ENCODE measurements around the gene GJD3.
"Not testable (repeated sequence)": the region's sequence is repeated elsewhere in the genome, so short reads cannot be mapped to it uniquely, and the experiment has no call there.

The GJD3 gene

GRCh38 chr17:40367728-40368127, 3.2 kb upstream of the GJD3 start:
- not testable (repeated sequence) for DNase-seq

- DNase-seq, result no peak
Measured at GRCh38 chr17:40366861-40367518, 2.5 kb upstream of the GJD3 start.

- DNase-seq, result no peak
Measured at GRCh38 chr17:40366076-40366860, 1.7 kb upstream of the GJD3 start.

- no peak for DNase-seq
Measured at GRCh38 chr17:40364906-40365305, 369 bp upstream of the GJD3 start.

GRCh38 chr17:40363111-40363827, 1.3 kb downstream of the GJD3 start:
- DNase-seq, result peak; percentile 46

- peak; percentile 86 for DNase-seq
Measured at GRCh38 chr17:40362696-40363110, 1.8 kb downstream of the GJD3 start.

GRCh38 chr17:40361925-40362695, 2.4 kb downstream of the GJD3 start:
- DNase-seq, result no peak

DNA sequence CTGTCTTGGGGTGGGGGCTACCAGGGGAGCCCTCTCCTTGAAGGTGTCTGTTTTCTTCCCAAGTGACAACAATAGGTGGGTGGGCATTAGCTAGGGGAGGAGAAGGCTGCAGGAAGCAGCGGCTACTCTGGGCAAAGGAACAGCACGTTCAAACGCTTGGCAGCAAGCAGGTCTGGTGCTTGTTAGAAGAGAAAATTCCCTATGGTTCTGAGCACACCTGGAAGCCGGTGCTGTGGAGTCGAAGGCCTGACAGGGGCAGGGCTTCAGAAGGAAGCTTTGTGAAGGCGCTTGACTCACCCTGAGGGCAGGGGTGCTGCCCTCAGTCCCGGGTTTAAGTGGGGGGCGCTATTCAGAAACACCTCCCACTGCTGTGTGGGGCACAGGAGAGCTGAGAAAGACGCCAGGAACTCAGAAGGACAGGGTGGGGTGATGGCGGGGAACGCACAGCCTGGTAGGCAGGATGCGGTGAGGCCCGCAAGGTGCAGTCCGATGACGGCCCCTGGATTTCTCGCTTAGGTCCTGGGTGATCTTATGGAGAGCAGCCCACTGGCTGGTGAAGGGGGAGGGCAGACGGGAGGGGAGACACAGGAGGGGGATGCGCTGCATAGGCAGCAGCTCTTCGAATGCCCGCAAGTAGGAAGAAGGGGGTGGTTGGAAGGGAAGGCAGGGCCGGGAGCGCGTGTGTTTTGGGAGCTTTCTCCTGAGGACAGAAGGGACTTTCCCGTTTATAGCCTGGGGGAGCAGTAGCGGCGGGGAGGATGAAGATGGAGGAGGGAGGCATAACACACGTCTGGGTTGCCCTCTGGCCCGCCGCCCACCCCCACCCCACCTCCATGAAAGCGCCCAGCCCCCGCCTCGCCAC, 3.2 kb downstream of the GJD3 start:
- no peak for DNase-seq

- DNase-seq, result no peak
Measured at GRCh38 chr17:40360091-40360490, 4.4 kb downstream of the GJD3 start.

DNA sequence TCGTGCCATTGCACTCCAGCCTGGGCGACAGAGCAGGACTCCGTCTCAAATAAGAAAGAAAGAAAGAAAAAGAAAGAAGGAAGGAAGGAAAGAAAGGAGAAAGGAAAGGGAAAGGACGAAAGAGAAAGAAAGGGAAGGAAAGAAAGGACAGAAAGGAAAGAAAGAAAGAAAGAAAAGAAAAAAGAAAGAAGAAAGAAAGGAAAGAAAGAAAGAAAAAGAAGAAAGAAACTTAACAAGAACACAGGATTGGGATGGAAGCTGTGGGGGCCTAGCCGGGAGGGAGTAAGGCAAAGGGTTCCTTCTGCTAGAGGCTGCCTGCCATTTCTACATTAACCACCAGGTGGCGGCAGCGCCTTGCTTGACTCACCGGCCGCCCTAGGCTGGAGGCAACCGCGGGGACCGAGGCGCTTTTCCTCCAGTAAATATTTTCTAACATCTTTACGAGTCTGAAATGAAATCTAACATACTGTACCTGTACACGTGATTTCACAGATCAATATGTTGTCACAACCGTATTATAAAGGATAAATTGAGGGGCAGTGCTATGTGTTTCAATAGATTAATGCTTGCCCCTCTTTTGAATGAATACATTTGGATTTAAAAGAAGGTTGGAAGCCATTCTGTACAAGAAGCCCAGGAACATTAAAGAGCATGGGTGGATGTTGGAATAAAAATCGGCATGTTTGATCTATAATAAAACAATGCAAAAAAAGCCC, 6.1 kb downstream of the GJD3 start:
- DNase-seq, result peak; percentile 91

- no peak for DNase-seq
Measured at GRCh38 chr17:40356990-40357881, 7.3 kb downstream of the GJD3 start.

GRCh38 chr17:40355804-40356758, 8.5 kb downstream of the GJD3 start:
- DNase-seq, result no peak

DNA sequence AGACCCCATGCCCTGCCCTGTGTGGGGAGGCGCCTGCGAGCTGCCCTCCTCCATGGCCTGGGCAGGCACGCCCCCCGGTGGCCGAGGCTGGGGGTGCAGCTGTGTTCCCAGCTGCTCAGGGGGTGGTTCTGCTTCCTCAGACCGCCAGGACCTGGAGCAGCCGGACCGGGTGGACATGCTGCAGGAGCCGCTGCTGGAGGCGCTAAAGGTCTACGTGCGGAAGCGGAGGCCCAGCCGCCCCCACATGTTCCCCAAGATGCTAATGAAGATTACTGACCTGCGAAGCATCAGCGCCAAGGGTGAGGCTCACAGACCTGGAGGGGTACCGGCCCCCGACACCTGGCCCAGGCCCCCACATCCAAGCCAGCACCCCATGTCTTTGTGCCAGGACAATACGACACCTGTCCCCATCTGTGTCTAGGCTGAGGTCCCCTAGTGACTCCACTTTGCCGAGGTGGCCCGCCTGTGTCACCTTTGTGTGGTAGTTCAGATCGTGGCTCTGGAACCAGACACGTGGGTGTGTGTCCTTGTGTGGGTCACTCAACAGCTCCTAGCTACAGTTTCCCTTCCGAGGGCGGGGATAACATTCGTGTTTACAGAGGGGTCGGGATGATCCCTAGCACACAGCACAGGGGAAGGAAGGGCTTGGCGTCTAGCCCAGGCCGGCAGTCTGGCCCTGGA, 9.3 kb downstream of the GJD3 start:
- peak; percentile 83 for DNase-seq

DNA sequence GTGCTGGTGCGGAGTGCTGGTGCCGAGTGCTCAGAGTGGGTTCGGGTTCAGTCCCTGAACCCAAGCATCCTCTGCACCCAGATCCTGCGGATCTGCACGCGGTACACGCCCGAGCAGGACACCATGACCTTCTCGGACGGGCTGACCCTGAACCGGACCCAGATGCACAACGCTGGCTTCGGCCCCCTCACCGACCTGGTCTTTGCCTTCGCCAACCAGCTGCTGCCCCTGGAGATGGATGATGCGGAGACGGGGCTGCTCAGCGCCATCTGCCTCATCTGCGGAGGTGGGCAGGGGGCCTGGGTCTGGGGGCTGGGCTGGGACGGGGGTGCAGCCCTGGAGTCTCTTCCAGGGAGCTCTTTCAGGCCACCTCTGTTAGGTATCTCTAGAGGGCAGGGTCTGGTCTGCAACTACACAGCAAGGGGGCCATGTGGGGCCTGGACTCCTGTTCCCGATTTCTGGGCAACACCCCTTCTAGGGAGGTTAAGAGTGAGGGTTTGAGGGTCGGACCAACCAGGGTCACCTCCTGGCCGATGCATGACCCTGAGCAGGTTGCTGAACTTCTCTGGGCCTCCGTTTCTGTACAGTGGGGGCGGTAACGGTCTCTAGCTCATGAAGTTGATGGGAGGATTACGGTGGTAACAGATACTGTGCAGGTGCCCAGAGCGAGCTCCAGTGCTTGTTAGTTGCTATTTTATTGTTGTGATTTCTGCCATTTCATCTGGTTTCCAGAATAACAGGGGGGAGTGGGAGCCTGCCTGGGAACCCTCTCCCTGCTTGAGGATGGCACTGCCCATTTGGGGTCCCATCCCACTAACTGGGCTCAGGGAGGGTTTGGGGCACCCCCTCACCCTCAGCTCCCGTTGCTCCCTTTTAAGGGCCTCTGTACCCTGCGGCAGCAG, 10.1 kb downstream of the GJD3 start:
- no peak for DNase-seq

GRCh38 chr17:40352779-40353394, 11.7 kb downstream of the GJD3 start:
- no peak for DNase-seq

- no peak for DNase-seq
Measured at GRCh38 chr17:40352237-40352778, 12.2 kb downstream of the GJD3 start.

All from stimulated activated CD4-positive, alpha-beta T cell treated with anti-CD3 and anti-CD28 coated beads, Interleukin-4, amount 100 ng/mL, for 1 hour (primary cell).